B cell (primary cell): Measurements from ENCODE around the gene FMNL1.

Experiments
- CTCF ChIP-seq: fragments of 200-600 bp; IDR thresholded peaks from one replicate; pipeline ENCODE4 v1.8.0; 2022; ENCODE audit warnings: antibody characterized with exemption, mild to moderate bottlenecking
- EZH2 ChIP-seq: IDR thresholded peaks from 2 replicates; pipeline ENCODE4 v1.6.1; 2012; ENCODE audit warnings: borderline replicate concordance, low read depth, mild to moderate bottlenecking, moderate library complexity, low read length; ENCODE audit not compliant: insufficient read depth, poor library complexity, severe bottlenecking

GRCh38 chr17:45184144-45184543, 37.5 kb upstream of the FMNL1 start:
- no peak for TF ChIP-seq CTCF
- TF ChIP-seq EZH2 = no peak
